ENCODE measurements around the gene PPID.
A peak's percentile ranks its signal among the peaks of the same experiment; 100 is the strongest.
"Not testable (repeated sequence)": the region's sequence is repeated elsewhere in the genome, so short reads cannot be mapped to it uniquely, and the experiment has no call there.

Gene PPID

DNA sequence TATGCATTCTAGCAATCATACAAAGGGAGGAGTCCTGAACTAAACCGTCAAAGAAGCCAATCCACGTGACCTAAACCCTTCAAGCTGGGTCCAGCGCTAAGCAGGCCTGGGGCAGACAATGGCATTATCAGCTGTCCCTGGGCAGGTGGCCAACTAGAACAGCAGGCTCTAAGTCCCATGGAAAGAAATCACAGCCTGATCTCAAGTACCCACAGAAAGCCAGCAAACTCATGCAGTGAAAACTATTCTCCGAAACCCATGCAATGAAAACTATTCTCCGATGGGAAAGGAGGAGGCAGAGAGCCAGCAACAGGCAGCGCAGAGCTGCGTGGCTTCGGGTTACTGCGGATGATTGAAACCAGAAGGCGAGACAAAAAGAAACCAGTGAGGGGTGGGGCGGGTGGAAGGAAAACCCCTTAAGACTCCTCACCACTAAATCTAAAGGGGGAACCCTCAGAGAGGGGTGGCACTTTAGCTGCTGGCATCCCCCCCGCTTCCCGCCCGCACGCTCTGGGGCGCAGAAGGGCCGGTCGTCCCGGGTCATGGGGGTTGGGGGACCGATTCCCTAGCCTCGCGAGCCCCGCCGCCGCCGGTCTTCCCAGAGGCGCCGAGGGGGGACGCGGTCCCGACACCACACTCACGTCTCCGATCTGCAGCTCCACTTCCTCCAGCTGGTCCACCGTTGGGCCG is 52.1 kb downstream of the PPID start:
- peak; percentile 73 for DNase-seq
- peaks cover 7% of the 10 kb centered on the region for H3K36me3 Mint-ChIP-seq
- peak overlapping the region; percentile 92 for H3K4me3 Mint-ChIP-seq
- H3K27me3 Mint-ChIP-seq: peaks cover 7% of the 10 kb centered on the region
- CTCF ChIA-PET: interaction anchor here (0.8 to 1.7 kb wide), 4 partner anchors 104 to 532 kb away, joined by 3 to 4 read pairs (median 4); no protein-coding TSS in a partner anchor
- no peaks in the 10 kb centered on the region for H3K9me3 Mint-ChIP-seq
- H3K27ac Mint-ChIP-seq: peak overlapping the region; percentile 97
- H3K4me1 Mint-ChIP-seq: peaks cover 31% of the 10 kb centered on the region

DNA sequence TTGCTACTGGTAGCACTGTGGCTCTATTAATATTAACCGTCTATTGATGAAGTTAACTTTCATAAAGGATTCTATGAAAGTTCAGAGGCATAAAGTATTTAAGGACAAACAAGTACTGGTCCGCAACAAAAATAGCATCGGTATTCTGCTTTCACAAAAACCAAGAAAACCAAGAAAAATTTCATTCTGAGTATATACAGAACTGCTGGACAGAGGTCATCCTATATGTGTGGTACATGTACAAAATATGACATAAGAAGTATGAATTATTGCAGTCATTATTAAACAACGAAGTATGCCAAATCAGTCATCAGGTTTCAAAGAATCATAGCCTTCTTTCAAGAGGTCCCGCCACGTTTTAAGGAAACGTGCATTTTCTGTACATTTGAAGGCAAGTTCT is 53.9 kb downstream of the PPID start:
- DNase-seq: no peak
- no peaks in the 10 kb centered on the region for H3K9me3 Mint-ChIP-seq
- peaks cover 7% of the 10 kb centered on the region for H3K27me3 Mint-ChIP-seq
- CTCF ChIA-PET: interaction anchor here (1.7 kb wide), 1 partner anchor 182 kb away, joined by 4 read pairs; no protein-coding TSS in a partner anchor
- H3K36me3 Mint-ChIP-seq: peaks cover 17% of the 10 kb centered on the region
- no peak overlapping the region for H3K4me3 Mint-ChIP-seq
- no peak overlapping the region for H3K27ac Mint-ChIP-seq
- H3K4me1 Mint-ChIP-seq: peaks cover 31% of the 10 kb centered on the region

DNA sequence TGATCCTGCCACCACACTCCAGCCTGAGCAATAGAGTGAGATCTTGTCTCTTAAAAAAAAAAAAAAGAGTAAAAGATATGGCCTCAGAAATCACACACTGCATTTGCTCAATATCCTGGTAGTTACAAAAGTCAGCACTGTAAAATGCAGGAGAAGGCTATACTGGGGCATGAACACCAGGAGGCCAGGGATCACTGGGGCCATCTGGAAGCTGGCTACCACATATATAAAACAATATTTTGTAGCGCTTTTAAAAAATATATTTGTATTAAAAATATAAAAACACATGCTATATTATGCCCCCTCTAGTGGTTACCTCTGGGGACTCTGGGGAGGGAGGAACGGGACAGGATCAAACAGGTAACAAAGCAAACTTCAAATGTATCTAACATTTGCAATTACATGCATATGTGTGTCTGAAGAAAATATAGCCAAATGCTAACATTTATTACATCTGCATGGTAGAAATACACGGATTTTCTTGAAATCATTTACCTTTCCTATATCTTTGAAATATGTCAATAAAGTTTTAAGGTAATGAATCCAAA is 55.5 kb downstream of the PPID start:
- H3K4me1 Mint-ChIP-seq: peaks cover 24% of the 10 kb centered on the region
- H3K27ac Mint-ChIP-seq: no peak overlapping the region
- H3K27me3 Mint-ChIP-seq: peaks cover 7% of the 10 kb centered on the region
- H3K4me3 Mint-ChIP-seq: no peak overlapping the region
- DNase-seq: peak; percentile 50
- CTCF ChIA-PET: interaction anchor here (0.6 to 0.7 kb wide), 2 partner anchors 13 to 437 kb away, joined by 3 to 4 read pairs; no protein-coding TSS in a partner anchor
- H3K36me3 Mint-ChIP-seq: peaks cover 17% of the 10 kb centered on the region
- no peaks in the 10 kb centered on the region for H3K9me3 Mint-ChIP-seq

DNA sequence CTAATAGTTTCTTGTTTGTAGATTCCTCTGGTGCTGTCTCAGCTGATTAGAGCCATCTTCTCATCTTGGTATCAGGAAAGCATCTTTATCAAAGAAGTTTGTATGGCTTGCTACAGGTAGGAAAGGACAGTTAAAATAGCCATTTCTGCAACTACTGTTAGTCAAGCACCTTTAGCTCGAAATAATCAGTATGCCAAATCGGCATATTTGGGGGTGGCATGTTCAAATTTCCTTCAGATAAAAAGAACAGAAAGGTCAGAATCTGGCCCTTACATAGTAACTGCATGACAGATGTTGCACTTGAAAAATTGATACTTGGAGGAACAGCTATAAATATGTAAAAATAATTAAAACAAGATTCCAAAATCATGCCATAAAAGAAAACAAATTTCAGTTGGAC is 56.3 kb downstream of the PPID start:
- CTCF ChIA-PET: interaction anchor here (0.7 kb wide), 1 partner anchor 14 kb away, joined by 3 read pairs; no protein-coding TSS in a partner anchor
- Mint-ChIP-seq H3K27ac (no peak overlapping the region), H3K4me1 (peaks cover 19% of the 10 kb centered on the region), H3K4me3 (no peak overlapping the region), H3K9me3 (no peaks in the 10 kb centered on the region), H3K27me3 (peaks cover 5% of the 10 kb centered on the region), H3K36me3 (peaks cover 17% of the 10 kb centered on the region)
- DNase-seq: no peak

DNA sequence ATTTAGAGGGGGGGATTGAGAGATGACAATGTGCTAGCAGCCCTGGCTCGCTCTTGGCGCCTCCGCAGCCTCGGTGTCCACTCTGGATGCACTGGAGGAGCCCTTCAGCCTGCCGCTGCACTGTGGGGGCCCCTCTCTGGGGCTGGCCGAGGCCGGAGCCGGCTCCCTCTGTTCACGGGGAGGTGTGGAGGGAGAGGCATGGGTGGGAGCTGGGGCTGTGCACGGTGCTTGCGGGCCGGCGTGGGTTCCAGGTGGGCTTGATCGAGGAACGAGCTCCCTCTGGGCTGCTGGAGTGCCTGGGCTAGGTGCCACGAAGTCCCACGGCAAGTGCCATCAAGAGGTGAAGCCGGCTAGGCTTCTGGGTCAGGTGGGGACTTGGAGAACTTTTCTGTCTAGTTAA is 58.4 kb downstream of the PPID start:
- peaks cover 3% of the 10 kb centered on the region for H3K27me3 Mint-ChIP-seq
- H3K4me1 Mint-ChIP-seq: peaks cover 7% of the 10 kb centered on the region
- no peaks in the 10 kb centered on the region for H3K9me3 Mint-ChIP-seq
- CTCF ChIA-PET: no interaction called here
- H3K27ac Mint-ChIP-seq: no peak overlapping the region
- DNase-seq: no peak
- H3K4me3 Mint-ChIP-seq: no peak overlapping the region
- H3K36me3 Mint-ChIP-seq: peaks cover 17% of the 10 kb centered on the region

DNA sequence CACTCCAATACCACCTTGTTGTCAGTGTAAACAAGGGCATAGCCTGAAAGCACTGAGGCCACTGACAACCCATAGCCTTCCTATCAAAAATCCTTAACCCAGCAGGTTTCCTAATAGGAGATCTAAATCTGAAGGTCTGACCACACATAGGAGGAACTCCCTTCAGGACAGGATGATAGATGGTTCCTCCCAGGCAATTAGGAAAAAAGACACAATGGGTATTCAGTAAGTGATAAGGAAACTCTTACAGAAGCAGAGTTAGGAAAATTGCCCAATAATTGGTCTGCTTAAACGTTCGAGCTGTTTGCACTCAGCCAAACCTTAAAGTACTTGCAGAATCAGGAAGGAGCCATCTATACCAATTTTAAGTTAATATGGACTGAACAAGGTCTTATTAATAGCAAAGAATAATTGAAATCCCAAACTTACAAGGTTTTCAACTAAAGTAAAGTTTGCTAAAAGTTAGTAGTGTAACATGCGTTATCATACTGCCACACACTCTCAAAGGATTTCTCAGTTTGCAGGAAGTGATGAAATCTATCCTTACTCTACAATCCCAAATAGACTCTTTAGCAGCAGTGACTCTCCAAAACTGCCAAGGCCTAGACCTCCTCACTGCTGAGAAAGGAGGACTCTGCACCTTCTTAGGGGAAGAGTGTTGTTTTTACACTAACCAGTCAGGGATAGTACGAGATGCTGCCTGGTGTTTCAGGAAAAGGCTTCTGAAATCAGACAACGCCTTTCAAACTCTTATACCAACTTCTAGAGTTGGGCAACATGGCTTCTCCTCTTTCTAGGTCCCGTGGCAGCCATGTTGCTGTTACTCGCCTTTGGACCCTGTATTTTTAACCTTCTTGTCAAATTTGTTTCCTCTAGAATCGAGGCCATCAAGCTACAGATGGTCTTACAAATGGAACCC is 59.2 kb downstream of the PPID start:
- H3K4me1 Mint-ChIP-seq, CTCF ChIA-PET, H3K9me3 Mint-ChIP-seq, H3K4me3 Mint-ChIP-seq, H3K27ac Mint-ChIP-seq, H3K27me3 Mint-ChIP-seq, DNase-seq: not testable (repeated sequence)
- peaks cover 15% of the 10 kb centered on the region for H3K36me3 Mint-ChIP-seq

DNA sequence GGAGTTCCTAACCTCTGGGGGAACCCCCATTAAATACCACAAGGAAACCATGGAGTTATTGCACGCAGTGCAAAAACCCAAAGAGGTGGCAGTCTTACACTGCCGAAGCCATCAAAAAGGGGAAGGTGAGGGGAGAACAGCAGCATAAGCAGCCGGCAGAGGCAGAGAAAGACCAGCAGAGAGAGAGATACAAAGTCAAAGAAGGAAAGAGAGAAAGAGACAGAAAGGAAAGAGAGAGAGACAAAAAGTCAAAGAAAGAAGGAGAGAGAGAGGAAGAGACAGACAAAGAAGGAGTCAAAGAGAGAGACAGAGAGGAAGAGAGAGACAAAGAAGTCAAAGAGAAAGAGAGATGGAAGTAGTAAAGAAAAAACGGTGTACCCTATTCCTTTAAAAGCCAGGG is 59.9 kb downstream of the PPID start:
- DNase-seq, H3K27me3 Mint-ChIP-seq, H3K4me3 Mint-ChIP-seq, CTCF ChIA-PET, H3K4me1 Mint-ChIP-seq, H3K27ac Mint-ChIP-seq, H3K9me3 Mint-ChIP-seq: not testable (repeated sequence)
- H3K36me3 Mint-ChIP-seq: peaks cover 14% of the 10 kb centered on the region

Data from activated naive CD4-positive, alpha-beta T cell treated with anti-CD3 and anti-CD28 coated beads, Interleukin-2, amount 10 ng/mL, durations not matched to agents 7 days and 5 days (primary cell).